Measurements from ENCODE around the gene NUP133. TPM values are rescaled to one million over a fixed set of nuclear protein-coding genes. Genes with fewer than 3 reads are reported as not detected.
"Not testable (repeated sequence)": the region's sequence is repeated elsewhere in the genome, so short reads cannot be mapped to it uniquely, and the experiment has no call there.

The NUP133 gene
- total and polyA plus RNA-seq, 4 donors, result 12.9 to 57.6 (median 25.3) TPM

DNA sequence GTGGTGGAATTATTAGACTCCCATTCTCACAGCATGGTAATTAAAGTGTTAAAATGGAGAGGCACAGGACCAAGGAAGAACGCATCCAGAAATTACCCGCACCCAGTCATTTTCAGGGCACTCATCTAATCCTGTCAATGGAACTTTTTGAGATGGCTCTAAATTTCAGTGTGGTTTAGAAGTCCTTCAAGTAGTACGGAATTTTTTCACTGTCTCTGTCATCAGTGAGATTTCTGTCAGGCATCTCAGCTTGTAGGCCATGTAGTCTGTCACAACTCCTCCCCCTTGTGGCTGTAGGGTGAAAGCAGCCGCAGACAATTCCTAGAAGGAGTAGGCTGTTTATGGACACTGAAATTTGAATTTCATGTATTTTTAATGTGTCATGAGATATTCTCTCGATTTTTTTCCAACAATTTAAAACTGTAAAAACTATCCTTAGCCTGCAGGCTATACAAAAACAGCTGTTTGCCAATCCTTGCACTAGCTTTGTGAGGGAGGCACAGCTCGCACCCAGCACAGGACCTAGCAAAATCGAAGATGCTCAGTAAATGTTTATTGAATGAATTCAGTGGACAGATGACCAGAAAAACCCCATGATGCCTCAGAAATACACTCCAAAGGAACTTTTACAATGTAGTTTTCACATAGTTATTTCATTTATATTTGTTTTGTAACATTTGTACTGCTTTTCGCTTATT lies 6.6 kb upstream of the NUP133 start:
- Histone ChIP-seq H3K27ac (ENCODE audit: low read depth in 1 of 2, low read length in 1 of 2) (no peak overlapping the region), H3K4me1 (ENCODE audit: control insufficient read depth in 5 of 5, insufficient read depth in 5 of 5, low read length in 5 of 5) (no peaks in the 10 kb centered on the region), H3K9ac (ENCODE audit: insufficient read depth in 1 of 2, low read length in 2 of 2) (no peak overlapping the region), H3K4me3 (no peak overlapping the region), H3K36me3 (ENCODE audit: control insufficient read depth in 4 of 4, insufficient read depth in 4 of 4, low read length in 4 of 4) (peaks cover 0 to 11% (median 5%) of the 10 kb centered on the region in 4 donors), H3K27me3 (ENCODE audit: control insufficient read depth in 3 of 3, insufficient read depth in 3 of 3, low read length in 2 of 3) (no peaks in the 10 kb centered on the region), H3K9me3 (ENCODE audit: control insufficient read depth in 4 of 4, insufficient read depth in 3 of 4, low read length in 3 of 4) (no peaks in the 10 kb centered on the region)
- ATAC-seq (ENCODE audit: insufficient read depth, low FRiP score), result peak; percentile 81
- TF ChIP-seq, protein P1, sequence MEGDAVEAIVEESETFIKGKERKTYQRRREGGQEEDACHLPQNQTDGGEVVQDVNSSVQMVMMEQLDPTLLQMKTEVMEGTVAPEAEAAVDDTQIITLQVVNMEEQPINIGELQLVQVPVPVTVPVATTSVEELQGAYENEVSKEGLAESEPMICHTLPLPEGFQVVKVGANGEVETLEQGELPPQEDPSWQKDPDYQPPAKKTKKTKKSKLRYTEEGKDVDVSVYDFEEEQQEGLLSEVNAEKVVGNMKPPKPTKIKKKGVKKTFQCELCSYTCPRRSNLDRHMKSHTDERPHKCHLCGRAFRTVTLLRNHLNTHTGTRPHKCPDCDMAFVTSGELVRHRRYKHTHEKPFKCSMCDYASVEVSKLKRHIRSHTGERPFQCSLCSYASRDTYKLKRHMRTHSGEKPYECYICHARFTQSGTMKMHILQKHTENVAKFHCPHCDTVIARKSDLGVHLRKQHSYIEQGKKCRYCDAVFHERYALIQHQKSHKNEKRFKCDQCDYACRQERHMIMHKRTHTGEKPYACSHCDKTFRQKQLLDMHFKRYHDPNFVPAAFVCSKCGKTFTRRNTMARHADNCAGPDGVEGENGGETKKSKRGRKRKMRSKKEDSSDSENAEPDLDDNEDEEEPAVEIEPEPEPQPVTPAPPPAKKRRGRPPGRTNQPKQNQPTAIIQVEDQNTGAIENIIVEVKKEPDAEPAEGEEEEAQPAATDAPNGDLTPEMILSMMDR (IDR thresholded peaks at IDR 0.05; ENCODE audit: control extremely low read depth, extremely low read depth), result peak; percentile 57
- DNase-seq, result peak; percentile 62 to 79 (median 79)
- whole genome bisulfite sequencing, 2 donors, result 40 to 44% methylated on average over 8 of the region's 8 CpGs

DNA sequence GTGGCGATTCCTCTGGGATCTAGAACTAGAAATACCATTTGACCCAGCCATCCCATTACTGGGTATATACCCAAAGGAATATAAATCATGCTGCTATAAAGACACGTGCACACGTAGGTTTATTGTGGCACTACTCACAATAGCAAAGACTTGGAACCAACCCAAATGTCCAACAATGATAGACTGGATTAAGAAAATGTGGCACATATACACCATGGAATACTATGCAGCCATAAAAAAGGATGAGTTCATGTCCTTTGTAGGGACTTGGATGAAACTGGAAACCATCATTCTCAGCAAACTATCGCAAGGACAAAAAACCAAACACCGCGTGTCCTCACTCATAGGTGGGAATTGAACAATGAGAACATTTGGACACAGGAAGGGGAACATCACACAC lies 3.5 kb upstream of the NUP133 start:
- not testable (repeated sequence) for DNase-seq; H3K27me3 ChIP-seq (ENCODE audit: control insufficient read depth in 3 of 3, insufficient read depth in 3 of 3, low read length in 2 of 3); H3K9me3 ChIP-seq (ENCODE audit: control insufficient read depth in 4 of 4, insufficient read depth in 3 of 4, low read length in 3 of 4); H3K36me3 ChIP-seq (ENCODE audit: control insufficient read depth in 4 of 4, insufficient read depth in 4 of 4, low read length in 4 of 4); H3K4me3 ChIP-seq; ATAC-seq (ENCODE audit: insufficient read depth, low FRiP score); H3K9ac ChIP-seq (ENCODE audit: insufficient read depth in 1 of 2, low read length in 2 of 2); H3K27ac ChIP-seq (ENCODE audit: low read depth in 1 of 2, low read length in 1 of 2)
- 86% methylated on average over 6 of the region's 6 CpGs for WGBS, 2 donors
- peaks cover 0 to 18% (median 4%) of the 10 kb centered on the region in 5 donors for H3K4me1 ChIP-seq (ENCODE audit: control insufficient read depth in 5 of 5, insufficient read depth in 5 of 5, low read length in 5 of 5)

DNA sequence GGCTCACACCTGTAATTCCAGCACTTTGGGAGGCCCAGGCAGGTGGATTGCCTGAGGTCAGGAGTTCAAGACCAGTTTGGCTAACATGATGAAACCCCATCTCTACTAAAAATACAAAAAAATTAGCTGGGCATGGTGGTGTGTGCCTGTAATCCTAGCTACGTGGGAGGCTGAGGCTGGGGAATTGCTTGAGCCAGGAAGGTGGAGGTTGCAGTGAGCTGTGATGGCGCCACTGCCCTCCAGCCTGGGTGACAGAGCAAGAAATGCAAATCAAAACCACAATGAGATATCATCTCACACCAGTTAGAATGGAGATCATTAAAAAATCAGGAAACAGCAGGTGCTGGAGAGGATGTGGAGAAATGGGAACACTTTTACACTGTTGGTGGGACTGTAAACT lies 3.1 kb upstream of the NUP133 start:
- not testable (repeated sequence) for H3K27ac ChIP-seq (ENCODE audit: low read depth in 1 of 2, low read length in 1 of 2); H3K9me3 ChIP-seq (ENCODE audit: control insufficient read depth in 4 of 4, insufficient read depth in 3 of 4, low read length in 3 of 4); ATAC-seq (ENCODE audit: insufficient read depth, low FRiP score); DNase-seq; H3K4me3 ChIP-seq; H3K9ac ChIP-seq (ENCODE audit: insufficient read depth in 1 of 2, low read length in 2 of 2); H3K27me3 ChIP-seq (ENCODE audit: control insufficient read depth in 3 of 3, insufficient read depth in 3 of 3, low read length in 2 of 3); H3K36me3 ChIP-seq (ENCODE audit: control insufficient read depth in 4 of 4, insufficient read depth in 4 of 4, low read length in 4 of 4)
- peaks cover 0 to 18% (median 6%) of the 10 kb centered on the region in 5 donors for H3K4me1 ChIP-seq (ENCODE audit: control insufficient read depth in 5 of 5, insufficient read depth in 5 of 5, low read length in 5 of 5)
- WGBS, 2 donors, result 37 to 88% methylated on average over 2 of the region's 2 CpGs

DNA sequence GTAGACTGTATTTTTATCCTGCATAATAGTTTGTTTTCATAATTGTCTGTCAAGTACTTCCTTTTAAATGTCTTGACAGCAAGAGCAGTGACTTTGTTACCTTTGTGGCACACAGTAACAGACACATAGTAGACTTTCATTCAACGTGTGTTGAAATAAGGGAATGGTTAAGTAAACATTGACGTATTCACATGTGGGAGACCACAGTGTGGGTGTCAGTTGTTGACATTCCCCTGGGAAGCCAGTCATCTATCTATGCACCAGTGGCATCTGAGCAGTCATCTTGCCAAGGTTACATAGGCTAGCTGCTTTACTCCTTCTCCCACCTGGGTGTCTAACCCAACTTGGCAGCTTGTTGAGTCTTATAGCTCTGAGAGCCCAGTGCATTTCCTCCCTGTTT lies 1.4 kb upstream of the NUP133 start:
- Histone ChIP-seq H3K9me3 (ENCODE audit: control insufficient read depth in 4 of 4, insufficient read depth in 3 of 4, low read length in 3 of 4) (no peaks in the 10 kb centered on the region), H3K4me3 (no peak overlapping the region), H3K9ac (ENCODE audit: insufficient read depth in 1 of 2, low read length in 2 of 2) (no peak overlapping the region), H3K27me3 (ENCODE audit: control insufficient read depth in 3 of 3, insufficient read depth in 3 of 3, low read length in 2 of 3) (no peaks in the 10 kb centered on the region), H3K36me3 (ENCODE audit: control insufficient read depth in 4 of 4, insufficient read depth in 4 of 4, low read length in 4 of 4) (peaks cover 0 to 5% (median 2%) of the 10 kb centered on the region in 4 donors), H3K4me1 (ENCODE audit: control insufficient read depth in 5 of 5, insufficient read depth in 5 of 5, low read length in 5 of 5) (peaks cover 0 to 18% (median 6%) of the 10 kb centered on the region in 5 donors), H3K27ac (ENCODE audit: low read depth in 1 of 2, low read length in 1 of 2) (no peak overlapping the region)
- WGBS, 2 donors, result 53 to 57% methylated on average over 2 of the region's 2 CpGs
- TF ChIP-seq, protein P1 (IDR thresholded peaks at IDR 0.05; ENCODE audit: control extremely low read depth, extremely low read depth), result no peak
- ATAC-seq (ENCODE audit: insufficient read depth, low FRiP score) (no peak), DNase-seq (peak in 1 of 3 donors; percentile 1)
